Activated naive CD8-positive, alpha-beta T cell treated with anti-CD3 and anti-CD28 coated beads, Interleukin-2, amount 50 U/mL, for 24 hours (primary cell): ENCODE data around the gene SMAD3.
A peak's percentile ranks its signal among the peaks of the same experiment; 100 is the strongest.

Source experiments
- ATAC-seq: fragments of 150-1000 bp; cut with Tn5 transposase; one replicate; pipeline ENCODE4 v1.10.0; 2021
- DNase-seq: peaks from one replicate; pipeline ENCODE4 v3.0.0; 2021
- H3K27ac Mint-ChIP-seq: one replicate; pipeline ENCODE4 v1.8.0; 2021; ENCODE audit warnings: mild to moderate bottlenecking, mixed read lengths
- H3K27me3 Mint-ChIP-seq: one replicate; pipeline ENCODE4 v1.8.0; 2021; ENCODE audit warnings: mixed read lengths
- H3K36me3 Mint-ChIP-seq: one replicate; pipeline ENCODE4 v1.8.0; 2021; ENCODE audit warnings: low read depth, mixed read lengths
- H3K4me1 Mint-ChIP-seq: one replicate; pipeline ENCODE4 v1.8.0; 2021; ENCODE audit warnings: mixed read lengths
- H3K4me3 Mint-ChIP-seq: one replicate; pipeline ENCODE4 v1.8.0; 2021; ENCODE audit warnings: mild to moderate bottlenecking, moderate library complexity, mixed read lengths
- H3K9me3 Mint-ChIP-seq: one replicate; pipeline ENCODE4 v1.8.0; 2021; ENCODE audit warnings: mixed read lengths

SMAD3 gene

DNA sequence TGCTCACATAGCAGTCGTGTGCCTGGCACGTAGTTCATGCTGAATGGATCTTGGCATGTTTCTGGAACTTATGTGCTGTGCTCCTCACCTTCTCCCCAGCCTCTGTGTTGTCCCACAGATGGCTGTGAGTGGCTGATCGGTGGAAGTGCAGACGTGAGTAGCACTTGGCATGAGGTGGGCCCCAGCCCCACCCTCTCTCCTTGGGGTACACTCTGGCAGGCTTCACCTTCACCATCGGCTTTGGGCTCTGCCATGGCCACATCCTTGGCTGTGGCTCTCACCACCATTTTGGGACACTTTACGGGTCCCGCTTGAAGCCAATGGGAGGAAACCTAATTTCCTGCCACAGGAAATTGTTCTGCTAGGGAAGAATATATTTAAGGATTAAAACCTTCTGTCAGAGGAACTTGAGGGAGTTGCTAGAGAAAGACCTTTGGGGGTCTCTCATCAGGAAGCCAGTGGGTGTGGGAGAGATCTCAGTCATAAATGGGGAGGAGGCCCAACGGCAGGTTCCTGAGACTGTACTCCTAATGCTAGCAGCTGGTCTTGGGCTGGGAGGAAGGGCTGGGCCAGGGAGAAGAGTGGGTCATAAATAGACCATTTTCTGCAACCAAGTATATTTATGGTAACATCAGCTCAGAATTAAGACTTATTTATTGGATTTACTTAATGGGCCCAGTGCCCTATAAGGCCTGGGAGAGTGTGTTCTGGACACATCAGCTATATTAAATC, 92.3 kb downstream of the SMAD3 start:
- H3K4me3 Mint-ChIP-seq, result no peak overlapping the region
- no peaks in the 10 kb centered on the region for H3K27me3 Mint-ChIP-seq
- DNase-seq, result no peak
- H3K9me3 Mint-ChIP-seq, result peaks cover 6% of the 10 kb centered on the region
- H3K27ac Mint-ChIP-seq, result no peak overlapping the region
- ATAC-seq, result no peak
- H3K4me1 Mint-ChIP-seq, result peaks cover 29% of the 10 kb centered on the region
- H3K36me3 Mint-ChIP-seq, result peaks cover 9% of the 10 kb centered on the region

DNA sequence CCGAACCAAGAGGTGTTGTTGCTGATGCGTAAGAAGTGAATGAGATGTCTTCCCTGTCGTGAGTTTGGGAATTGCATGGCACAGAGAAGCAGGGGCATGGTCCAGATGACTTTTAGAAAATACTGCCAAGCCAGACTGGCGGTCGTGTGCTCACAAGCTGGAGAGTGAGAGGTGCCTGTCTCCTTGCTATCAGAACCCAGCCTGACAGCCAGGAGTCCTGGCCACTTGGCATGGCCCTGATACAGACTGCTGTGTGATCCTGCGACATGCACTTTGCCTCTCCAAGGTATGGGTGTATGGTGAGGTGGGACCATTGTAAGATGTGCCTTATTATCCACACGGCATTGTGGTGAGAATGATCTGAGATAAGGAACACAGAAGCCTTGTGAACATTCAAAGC, 93.0 kb downstream of the SMAD3 start:
- H3K36me3 Mint-ChIP-seq, result peaks cover 9% of the 10 kb centered on the region
- H3K4me3 Mint-ChIP-seq, result no peak overlapping the region
- no peaks in the 10 kb centered on the region for H3K27me3 Mint-ChIP-seq
- DNase-seq (no peak), ATAC-seq (no peak)
- H3K9me3 Mint-ChIP-seq, result peaks cover 6% of the 10 kb centered on the region
- peaks cover 25% of the 10 kb centered on the region for H3K4me1 Mint-ChIP-seq
- H3K27ac Mint-ChIP-seq, result no peak overlapping the region

DNA sequence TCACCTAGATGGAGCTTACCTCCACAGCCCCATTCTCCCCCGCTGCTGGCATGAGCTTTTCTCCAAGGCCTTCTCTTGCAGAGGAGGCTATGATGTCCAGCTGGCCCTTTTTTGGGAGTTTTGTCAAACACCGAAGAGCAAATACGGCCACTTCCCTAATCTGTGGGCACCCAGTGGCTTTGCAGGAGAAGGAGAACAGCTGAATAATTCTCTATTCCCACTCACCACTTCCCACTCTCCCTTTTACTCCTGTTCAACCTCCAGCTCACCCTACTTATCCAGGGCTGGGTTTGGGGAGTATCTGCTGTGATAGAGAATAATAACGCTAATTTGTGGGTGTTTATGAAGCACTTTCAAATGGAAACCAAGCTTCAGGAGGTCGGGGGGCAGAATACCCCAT, 96.0 kb downstream of the SMAD3 start:
- no peak for ATAC-seq
- H3K4me3 Mint-ChIP-seq, result no peak overlapping the region
- H3K27me3 Mint-ChIP-seq, result no peaks in the 10 kb centered on the region
- no peaks in the 10 kb centered on the region for H3K9me3 Mint-ChIP-seq
- DNase-seq, result no peak
- H3K4me1 Mint-ChIP-seq, result peaks cover 14% of the 10 kb centered on the region
- H3K27ac Mint-ChIP-seq, result no peak overlapping the region
- H3K36me3 Mint-ChIP-seq, result peaks cover under 1% of the 10 kb centered on the region

DNA sequence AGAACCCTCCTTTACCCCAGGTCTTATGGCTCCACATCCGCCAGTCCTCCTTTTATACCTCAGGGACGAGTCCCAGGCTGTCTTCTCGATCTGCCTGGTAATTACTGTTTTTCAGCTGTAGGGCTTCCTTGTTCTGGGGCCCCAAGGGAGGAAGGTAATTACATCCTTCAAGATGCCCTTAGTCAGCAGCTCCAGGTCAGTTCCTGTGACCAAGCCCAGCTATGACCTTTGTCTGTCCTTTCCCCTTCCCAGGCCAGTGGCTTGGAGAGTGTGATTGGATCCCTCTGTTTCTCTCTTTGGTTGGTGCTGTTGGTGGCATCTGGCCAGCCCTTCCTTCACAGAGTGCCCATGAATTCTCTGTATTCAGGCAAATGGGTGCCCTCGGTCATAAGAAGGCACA, 96.5 kb downstream of the SMAD3 start:
- no peaks in the 10 kb centered on the region for H3K36me3 Mint-ChIP-seq
- H3K4me1 Mint-ChIP-seq, result peaks cover 12% of the 10 kb centered on the region
- DNase-seq (no peak), ATAC-seq (no peak)
- H3K4me3 Mint-ChIP-seq, result no peak overlapping the region
- H3K27ac Mint-ChIP-seq, result no peak overlapping the region
- H3K27me3 Mint-ChIP-seq, result no peaks in the 10 kb centered on the region
- no peaks in the 10 kb centered on the region for H3K9me3 Mint-ChIP-seq

DNA sequence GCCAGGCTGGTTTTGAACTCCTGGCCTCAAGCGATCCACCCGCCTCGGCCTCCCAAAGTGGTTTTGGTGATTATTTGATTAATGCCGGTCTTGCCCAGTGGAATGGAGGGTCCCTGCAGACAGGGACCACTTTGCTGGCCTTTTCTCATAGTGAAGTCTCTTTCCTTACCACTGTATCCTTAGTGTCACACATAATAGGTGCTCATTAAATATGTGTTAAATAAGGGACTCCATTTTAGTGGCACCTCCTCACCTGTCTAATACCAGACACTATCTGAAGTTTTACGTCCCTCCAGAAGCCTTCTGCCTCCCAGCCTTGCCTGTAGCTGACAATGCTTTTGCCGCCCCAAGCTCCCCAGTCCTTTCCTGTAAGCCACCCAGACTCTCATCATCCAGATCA, 97.8 kb downstream of the SMAD3 start:
- Mint-ChIP-seq H3K4me1 (peaks cover 1% of the 10 kb centered on the region), H3K36me3 (peaks cover 4% of the 10 kb centered on the region), H3K27me3 (no peaks in the 10 kb centered on the region), H3K9me3 (no peaks in the 10 kb centered on the region), H3K27ac (no peak overlapping the region), H3K4me3 (no peak overlapping the region)
- DNase-seq (no peak), ATAC-seq (no peak)

DNA sequence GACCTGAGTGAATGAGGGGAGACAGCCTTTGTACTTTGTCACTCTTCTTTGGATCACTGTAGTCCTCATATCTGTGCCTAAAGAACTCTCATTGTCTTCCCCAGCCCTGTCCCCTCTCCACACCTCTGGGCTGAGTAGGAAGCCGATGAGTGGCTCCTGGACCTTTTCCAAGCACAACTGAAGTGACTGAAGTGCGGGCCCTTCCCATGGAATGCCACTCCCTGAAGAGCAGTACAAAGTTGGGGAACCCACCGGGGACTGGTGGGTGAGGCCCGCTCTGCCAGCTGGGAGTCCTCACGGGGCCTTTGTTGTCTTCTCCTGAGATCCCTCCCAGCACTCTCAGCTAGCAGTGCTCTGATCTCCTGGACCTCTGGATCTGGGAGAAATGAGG, 99.0 kb downstream of the SMAD3 start:
- DNase-seq (no peak), ATAC-seq (no peak)
- H3K9me3 Mint-ChIP-seq, result no peaks in the 10 kb centered on the region
- no peak overlapping the region for H3K27ac Mint-ChIP-seq
- no peaks in the 10 kb centered on the region for H3K27me3 Mint-ChIP-seq
- no peaks in the 10 kb centered on the region for H3K4me1 Mint-ChIP-seq
- H3K4me3 Mint-ChIP-seq, result no peak overlapping the region
- peaks cover 11% of the 10 kb centered on the region for H3K36me3 Mint-ChIP-seq

DNA sequence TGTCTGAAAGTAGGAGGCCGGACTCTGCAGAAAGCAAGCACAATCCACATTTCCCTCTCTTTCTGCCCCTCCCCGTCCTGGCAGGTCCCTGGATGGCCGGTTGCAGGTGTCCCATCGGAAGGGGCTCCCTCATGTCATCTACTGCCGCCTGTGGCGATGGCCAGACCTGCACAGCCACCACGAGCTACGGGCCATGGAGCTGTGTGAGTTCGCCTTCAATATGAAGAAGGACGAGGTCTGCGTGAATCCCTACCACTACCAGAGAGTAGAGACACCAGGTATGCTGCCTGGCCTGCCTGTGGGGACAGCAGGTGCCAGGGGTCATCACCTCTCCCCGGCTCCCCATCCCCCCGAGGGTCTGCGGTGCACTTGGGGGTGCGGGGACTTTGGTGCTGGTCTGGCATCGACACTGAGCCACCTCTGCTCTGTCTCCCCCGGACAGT, 99.4 kb downstream of the SMAD3 start:
- H3K27ac Mint-ChIP-seq, result no peak overlapping the region
- H3K4me3 Mint-ChIP-seq, result no peak overlapping the region
- no peaks in the 10 kb centered on the region for H3K27me3 Mint-ChIP-seq
- H3K9me3 Mint-ChIP-seq, result no peaks in the 10 kb centered on the region
- peaks cover 3% of the 10 kb centered on the region for H3K4me1 Mint-ChIP-seq
- no peak for ATAC-seq
- no peak for DNase-seq
- H3K36me3 Mint-ChIP-seq, result peaks cover 11% of the 10 kb centered on the region

DNA sequence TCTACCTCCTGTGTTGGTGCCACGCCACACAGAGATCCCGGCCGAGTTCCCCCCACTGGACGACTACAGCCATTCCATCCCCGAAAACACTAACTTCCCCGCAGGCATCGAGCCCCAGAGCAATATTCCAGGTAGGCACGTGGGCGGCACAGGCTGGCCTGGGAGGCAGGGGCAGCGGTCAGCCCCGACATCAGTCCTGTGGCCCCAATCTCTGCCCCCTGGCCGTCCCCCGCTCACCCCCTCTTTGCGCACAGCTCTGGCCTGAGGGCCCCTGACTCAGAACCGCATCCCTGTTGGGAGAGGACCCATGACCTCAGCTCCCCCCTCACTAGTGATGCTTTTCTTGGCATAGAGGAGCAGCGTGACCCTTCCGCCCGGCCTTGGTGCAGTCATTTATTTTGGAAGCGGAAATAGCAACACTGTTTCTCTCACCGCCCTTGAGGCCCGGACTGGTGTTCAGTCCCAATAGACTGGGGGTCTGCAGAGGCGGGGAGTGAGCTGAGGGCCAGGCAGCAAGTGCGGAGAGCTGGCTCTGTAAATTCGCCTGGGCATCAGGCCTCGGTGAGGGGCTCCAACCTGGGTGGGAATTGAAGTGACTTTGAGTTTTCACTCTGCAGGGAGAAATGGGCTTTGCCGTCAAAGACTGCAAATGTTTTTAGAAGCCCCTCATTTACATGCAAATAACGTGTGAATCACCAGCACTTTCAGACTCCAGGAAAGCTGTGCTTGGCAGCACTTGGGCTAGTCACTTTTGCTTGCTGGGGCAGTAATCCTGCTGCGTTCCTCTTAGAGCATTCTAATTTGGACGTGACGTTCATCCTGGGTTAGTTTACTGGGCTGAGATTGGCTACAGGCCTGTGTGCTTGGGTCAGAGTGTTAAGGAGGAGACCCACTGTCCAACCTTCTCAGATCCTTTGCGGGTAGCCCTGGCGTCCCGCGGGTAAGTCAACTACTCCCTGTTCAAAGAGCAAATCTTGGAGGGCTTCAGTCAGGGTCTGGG, 100.2 kb downstream of the SMAD3 start:
- no peak for ATAC-seq
- no peak for DNase-seq
- peaks cover 6% of the 10 kb centered on the region for H3K4me1 Mint-ChIP-seq
- H3K27ac Mint-ChIP-seq, result no peak overlapping the region
- H3K27me3 Mint-ChIP-seq, result no peaks in the 10 kb centered on the region
- peaks cover 11% of the 10 kb centered on the region for H3K36me3 Mint-ChIP-seq
- H3K9me3 Mint-ChIP-seq, result no peaks in the 10 kb centered on the region
- H3K4me3 Mint-ChIP-seq, result no peak overlapping the region

DNA sequence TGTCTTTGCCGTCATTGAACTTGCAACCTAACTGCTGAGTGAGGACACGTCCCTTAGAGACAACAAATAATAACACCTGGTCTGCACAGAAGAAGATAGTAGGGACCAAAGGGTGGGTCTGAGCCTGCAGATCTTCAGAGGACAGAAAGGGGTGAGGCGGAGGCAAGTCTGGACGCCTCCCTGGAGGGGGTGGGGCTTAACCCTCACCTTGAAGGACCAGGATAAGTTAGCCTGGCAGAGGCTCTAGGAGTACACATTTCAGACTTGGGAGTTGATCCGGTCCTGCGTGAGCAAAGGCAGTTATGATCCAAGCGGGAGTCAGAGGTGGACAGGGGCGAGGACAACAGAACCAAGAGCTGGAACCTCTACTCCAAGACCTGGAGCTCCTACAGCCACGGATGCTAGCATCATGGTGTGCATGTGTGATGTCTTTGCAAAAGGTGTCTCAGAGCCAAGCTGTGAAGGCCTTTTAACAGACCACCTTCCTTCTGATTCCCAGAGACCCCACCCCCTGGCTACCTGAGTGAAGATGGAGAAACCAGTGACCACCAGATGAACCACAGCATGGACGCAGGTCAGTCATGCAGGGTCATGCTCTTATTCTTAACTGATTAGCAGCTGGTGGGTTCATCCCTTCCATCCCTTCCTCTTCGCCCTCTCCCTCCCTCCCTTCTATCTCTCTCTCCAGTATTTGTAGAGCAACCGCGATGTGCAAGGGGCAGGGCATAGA, 101.0 kb downstream of the SMAD3 start:
- Mint-ChIP-seq H3K27ac (no peak overlapping the region), H3K9me3 (no peaks in the 10 kb centered on the region), H3K4me1 (peaks cover 6% of the 10 kb centered on the region), H3K4me3 (no peak overlapping the region), H3K36me3 (peaks cover 14% of the 10 kb centered on the region), H3K27me3 (no peaks in the 10 kb centered on the region)
- ATAC-seq (no peak), DNase-seq (no peak)

DNA sequence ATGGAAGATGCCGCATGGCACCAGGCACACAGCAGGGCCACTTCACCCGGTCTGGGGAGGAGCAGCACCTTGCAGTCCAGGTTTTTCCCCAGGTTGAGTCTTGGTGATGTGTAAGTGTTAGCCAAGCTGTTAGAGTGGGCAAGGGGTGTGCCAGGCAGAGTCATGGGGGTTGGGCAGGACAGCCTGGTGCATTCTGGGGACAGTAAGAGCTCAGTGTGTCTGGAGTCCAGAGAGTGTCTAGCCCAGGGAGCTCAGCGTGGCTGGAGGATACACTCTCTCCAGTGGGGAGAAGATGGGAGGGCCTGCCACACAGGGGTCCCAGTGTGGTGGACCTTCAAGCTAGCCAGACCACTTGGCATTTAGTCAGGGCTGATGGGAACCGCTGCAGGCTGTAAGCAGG, 101.7 kb downstream of the SMAD3 start:
- Mint-ChIP-seq H3K27ac (no peak overlapping the region), H3K4me1 (peaks cover 9% of the 10 kb centered on the region), H3K9me3 (no peaks in the 10 kb centered on the region), H3K27me3 (no peaks in the 10 kb centered on the region), H3K4me3 (no peak overlapping the region), H3K36me3 (peaks cover 14% of the 10 kb centered on the region)
- DNase-seq (no peak), ATAC-seq (no peak)

DNA sequence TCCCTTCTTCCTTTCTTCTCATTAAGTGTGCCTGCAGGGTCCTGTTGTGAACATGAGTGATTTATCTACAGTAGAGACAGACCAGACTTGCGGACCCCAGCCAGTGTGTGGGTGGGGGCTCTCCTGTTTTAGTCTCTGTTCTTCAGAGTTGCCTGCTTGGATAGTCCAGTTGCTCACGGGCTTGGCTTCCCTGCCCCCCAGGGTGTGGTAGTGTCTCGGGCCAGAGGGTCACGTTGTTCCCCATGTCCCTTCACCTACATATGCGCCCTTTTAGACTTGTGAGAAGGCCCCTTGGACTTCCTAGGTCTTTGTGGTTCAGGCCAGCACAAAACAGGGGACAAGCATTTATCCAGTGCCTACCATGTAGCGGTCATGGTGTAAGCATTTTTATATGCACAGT, 103.3 kb downstream of the SMAD3 start:
- Mint-ChIP-seq H3K27ac (no peak overlapping the region), H3K36me3 (peaks cover 16% of the 10 kb centered on the region), H3K27me3 (no peaks in the 10 kb centered on the region), H3K4me1 (peaks cover 18% of the 10 kb centered on the region), H3K4me3 (no peak overlapping the region), H3K9me3 (no peaks in the 10 kb centered on the region)
- no peak for ATAC-seq
- no peak for DNase-seq

DNA sequence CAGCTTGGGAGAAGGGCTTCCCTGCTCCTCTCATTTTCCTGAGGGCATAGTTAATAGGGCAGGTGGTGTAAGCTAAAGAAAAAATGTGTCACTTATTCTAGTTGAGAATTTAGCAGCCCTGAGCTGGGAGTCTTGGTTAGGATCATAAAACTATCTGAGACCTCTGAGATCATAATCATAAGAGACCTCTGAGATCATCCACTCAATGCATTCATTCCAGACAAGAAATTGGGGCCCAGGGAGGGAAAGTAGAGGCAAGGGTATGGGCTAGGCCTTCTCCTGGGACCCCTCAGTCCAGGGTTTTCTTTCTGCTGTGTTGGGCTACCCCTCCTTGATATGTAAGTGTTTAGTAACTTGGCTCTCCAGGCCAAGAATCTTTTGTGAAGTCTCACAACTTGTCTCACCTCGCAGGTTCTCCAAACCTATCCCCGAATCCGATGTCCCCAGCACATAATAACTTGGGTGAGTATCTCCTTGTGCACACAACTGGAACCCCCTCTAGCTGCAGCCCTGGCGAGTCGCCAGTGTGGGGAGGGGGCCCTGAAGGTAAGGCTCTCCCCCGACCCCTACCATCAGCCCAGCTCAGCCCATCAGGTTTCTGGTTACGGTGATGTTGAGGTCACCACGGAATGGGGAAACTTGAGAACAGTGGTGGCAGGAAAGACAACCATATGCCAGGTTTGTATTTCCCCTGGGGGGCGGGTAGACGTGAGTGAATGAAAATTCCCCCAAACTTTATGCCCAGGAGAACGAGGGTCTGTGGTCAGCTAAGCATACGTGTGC, 104.9 kb downstream of the SMAD3 start:
- Mint-ChIP-seq H3K4me3 (no peak overlapping the region), H3K27ac (no peak overlapping the region), H3K9me3 (no peaks in the 10 kb centered on the region), H3K36me3 (peaks cover 16% of the 10 kb centered on the region), H3K27me3 (no peaks in the 10 kb centered on the region), H3K4me1 (peaks cover 34% of the 10 kb centered on the region)
- no peak for ATAC-seq
- no peak for DNase-seq

DNA sequence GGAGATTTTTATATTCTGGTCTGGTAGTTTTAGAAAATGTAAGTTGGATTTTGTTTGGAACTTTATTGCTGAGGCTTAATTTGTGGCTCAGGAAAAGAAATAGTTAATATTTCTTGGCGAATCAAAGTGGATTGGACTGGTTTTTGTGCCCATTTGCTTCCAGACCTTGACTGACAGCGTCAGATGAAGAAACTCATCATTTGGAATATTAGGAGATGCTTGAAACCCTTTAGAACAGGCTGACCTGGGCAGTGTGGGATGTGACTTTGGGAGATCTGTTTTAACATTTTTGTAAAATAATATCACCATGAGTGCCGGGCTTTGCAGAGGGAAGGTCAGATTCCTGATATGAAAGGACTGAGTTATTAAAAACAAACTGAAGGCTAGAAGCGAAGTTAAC, 106.1 kb downstream of the SMAD3 start:
- H3K36me3 Mint-ChIP-seq, result peaks cover 16% of the 10 kb centered on the region
- H3K4me1 Mint-ChIP-seq, result peaks cover 46% of the 10 kb centered on the region
- DNase-seq, result no peak
- H3K4me3 Mint-ChIP-seq, result no peak overlapping the region
- H3K9me3 Mint-ChIP-seq, result no peaks in the 10 kb centered on the region
- ATAC-seq, result no peak
- no peaks in the 10 kb centered on the region for H3K27me3 Mint-ChIP-seq
- H3K27ac Mint-ChIP-seq, result no peak overlapping the region

DNA sequence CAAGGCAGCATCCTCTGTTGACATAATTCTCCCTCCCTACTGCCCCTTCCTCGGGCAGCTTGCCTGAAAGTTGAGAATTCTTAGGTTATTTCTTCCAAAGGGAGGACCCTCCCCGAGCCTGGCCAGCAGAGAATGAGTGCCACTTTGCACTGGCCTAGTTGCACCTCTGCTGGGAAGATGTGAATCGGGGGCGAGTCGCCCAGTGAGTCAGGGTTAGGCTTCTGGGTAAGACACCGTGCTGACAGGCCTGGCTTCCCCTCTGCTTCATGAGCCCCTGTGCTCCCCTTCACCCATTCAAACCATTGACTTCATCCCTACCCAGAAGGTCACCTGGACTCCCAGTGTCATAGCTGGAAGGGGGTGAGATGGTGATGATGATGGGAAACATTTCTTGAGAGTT, 106.8 kb downstream of the SMAD3 start:
- Mint-ChIP-seq H3K4me3 (no peak overlapping the region), H3K27ac (no peak overlapping the region), H3K9me3 (no peaks in the 10 kb centered on the region), H3K4me1 (peaks cover 52% of the 10 kb centered on the region), H3K36me3 (peaks cover 18% of the 10 kb centered on the region), H3K27me3 (no peaks in the 10 kb centered on the region)
- DNase-seq (no peak), ATAC-seq (peak; percentile 48)
